B cell (primary cell): ENCODE measurements around the gene AEBP2. TPM values are rescaled to one million over a fixed set of nuclear protein-coding genes. Genes with fewer than 3 reads are reported as not detected.

ENCODE experiments used
- ATAC-seq: fragments of 200-7000 bp; cut with Tn5 transposase; one replicate; pipeline ENCODE4 v1.10.0; 2021; ENCODE audit warnings: low read depth, mild to moderate bottlenecking, moderate number of reproducible peaks, moderate library complexity
- CTCF ChIA-PET: fragments of 350-600 bp; sonication (Branson Sonifier 250); formaldehyde crosslinking; loops from one replicate; lab custom pipeline; 2021; ENCODE audit warnings: antibody characterized with exemption, inconsistent platforms; lab: Charles Lee
- POLR2A ChIA-PET: fragments of 350-600 bp; sonication (Branson Sonifier 250); formaldehyde crosslinking; loops from one replicate; lab custom pipeline; 2021; ENCODE audit warnings: antibody characterized with exemption; lab: Charles Lee
- DNase-seq: peaks from one replicate; pipeline ENCODE4 v3.0.0; 2013
- H2AFZ ChIP-seq: 2 replicates; pipeline ENCODE4 v1.6.1; 2012; ENCODE audit warnings: mild to moderate bottlenecking, low read depth, low read length; ENCODE audit not compliant: insufficient read depth, poor library complexity, severe bottlenecking
- H3K27ac ChIP-seq, 2 donors: 1 replicate in 1 of 2; 2 replicates in 1 of 2; pipeline ENCODE4 v1.5.1; 2012 to 2013; ENCODE audit warnings: low read length in 2 of 2, mild to moderate bottlenecking in 2 of 2, moderate library complexity in 1 of 2
- H3K27me3 ChIP-seq, 4 experiments: fragments of 200-600 bp in 1 of 4; sonication (generic) in 1 of 4; replicated peaks in 1 of 4; 1 replicate in 2 of 4; 2 replicates in 2 of 4; pipeline versions ENCODE4 v1.6.1 to v1.7.0; 2013 to 2016; ENCODE audit warnings: low read length in 3 of 4, mild to moderate bottlenecking in 2 of 4, mixed read lengths in 1 of 4, moderate library complexity in 1 of 4; ENCODE audit not compliant: insufficient read depth in 4 of 4, control insufficient read depth in 3 of 4; ENCODE audit errors: control extremely low read depth in 1 of 4
- H3K36me3 ChIP-seq, 2 experiments: replicated peaks in 1 of 2; 1 replicate in 1 of 2; 2 replicates in 1 of 2; pipeline versions ENCODE4 v1.6.1 to v1.7.1; 2013; ENCODE audit warnings: low read length in 1 of 2; ENCODE audit not compliant: insufficient read depth in 2 of 2, control insufficient read depth in 1 of 2; ENCODE audit errors: control extremely low read depth in 1 of 2, extremely low read depth in 1 of 2
- H3K4me1 ChIP-seq, 2 donors: fragments of 200-600 bp in 1 of 2; sonication (generic) in 1 of 2; 1 replicate in 1 of 2; 2 replicates in 1 of 2; pipeline versions ENCODE4 v1.5.1 to v1.6.1; 2013 to 2017; ENCODE audit warnings: low read length in 2 of 2; ENCODE audit not compliant: control insufficient read depth in 2 of 2, insufficient read depth in 2 of 2
- H3K4me2 ChIP-seq: replicated peaks from 2 replicates; pipeline ENCODE3; 2012; ENCODE audit warnings: mild to moderate bottlenecking, low read depth, low read length; ENCODE audit not compliant: poor library complexity, severe bottlenecking
- H3K4me3 ChIP-seq, 5 experiments: fragments of 200-600 bp in 1 of 5; sonication (generic) in 1 of 5; 1 replicate in 3 of 5; 2 replicates in 2 of 5; pipeline versions ENCODE4 v1.5.1 to v1.7.0; 2011 to 2016; ENCODE audit warnings: low read length in 4 of 5, mild to moderate bottlenecking in 4 of 5, low read depth in 2 of 5, control low read depth in 1 of 5, moderate library complexity in 1 of 5; ENCODE audit not compliant: insufficient read depth in 1 of 5; ENCODE audit errors: control extremely low read depth in 1 of 5, extremely low read depth in 1 of 5
- H3K79me2 ChIP-seq: fragments of 200-600 bp; sonication (generic); one replicate; pipeline ENCODE4 v1.6.0; 2016; ENCODE audit warnings: low read length; ENCODE audit not compliant: control insufficient read depth, insufficient read depth
- H3K9ac ChIP-seq: fragments of 200-600 bp; sonication (generic); 2 replicates; pipeline ENCODE4 v1.6.1; 2017; ENCODE audit warnings: mild to moderate bottlenecking, low read length, moderate library complexity
- H3K9me3 ChIP-seq, 3 donors: one replicate each; pipeline versions ENCODE4 v1.6.1 to v1.7.1; 2013; ENCODE audit warnings: low read length in 2 of 3; ENCODE audit not compliant: control insufficient read depth in 2 of 3, insufficient read depth in 1 of 3; ENCODE audit errors: control extremely low read depth in 1 of 3
- H4K20me1 ChIP-seq: 2 replicates; pipeline ENCODE4 v1.6.0; 2012; ENCODE audit warnings: mild to moderate bottlenecking, low read length; ENCODE audit not compliant: insufficient read depth, control insufficient read depth, poor library complexity, severe bottlenecking
- H3K27ac Mint-ChIP-seq: one replicate; pipeline ENCODE4 v1.8.0; 2021; ENCODE audit warnings: mixed read lengths
- H3K27me3 Mint-ChIP-seq: one replicate; pipeline ENCODE4 v1.8.0; 2021; ENCODE audit warnings: mixed read lengths
- H3K4me1 Mint-ChIP-seq: one replicate; pipeline ENCODE4 v1.8.0; 2021; ENCODE audit warnings: mixed read lengths
- H3K4me3 Mint-ChIP-seq: one replicate; pipeline ENCODE4 v1.8.0; 2021; ENCODE audit warnings: mixed read lengths
- H3K9me3 Mint-ChIP-seq: one replicate; pipeline ENCODE4 v1.8.0; 2022; ENCODE audit warnings: mixed read lengths; ENCODE audit not compliant: insufficient read depth
- CTCF ChIP-seq: fragments of 200-600 bp; IDR thresholded peaks from one replicate; pipeline ENCODE4 v1.8.0; 2022; ENCODE audit warnings: antibody characterized with exemption, mild to moderate bottlenecking
- EZH2 ChIP-seq: IDR thresholded peaks from 2 replicates; pipeline ENCODE4 v1.6.1; 2012; ENCODE audit warnings: borderline replicate concordance, low read depth, mild to moderate bottlenecking, moderate library complexity, low read length; ENCODE audit not compliant: insufficient read depth, poor library complexity, severe bottlenecking
- whole genome bisulfite sequencing: methylation state at CpG from one replicate; pipeline ENCODE4 v1.1.5; 2013; ENCODE audit warnings: missing lambda C conversion rate; ENCODE audit not compliant: insufficient coverage; 5-methylcytosine and 5-hydroxymethylcytosine counted together
- intact Hi-C: fragments of 100-400 bp; cut with micrococcal nuclease; formaldehyde crosslinking; loops from one replicate; pipeline ENCODE4 v1.10.0; 2022
- polyA plus RNA-seq: library from polyadenylated mRNA; depleted of rRNA; stranded (reverse); fragments of >200 nt; gene quantifications from 2 replicates; pipeline ENCODE4 v1.2.3, GENCODE V29; 2012
- total RNA-seq, 2 donors: library from RNA; stranded (reverse); fragments of 120-200 nt in 1 of 2; gene quantifications; 1 replicate in 1 of 2; 2 replicates in 1 of 2; pipeline versions ENCODE4 v1.2.3 to v1.2.4, GENCODE V29; 2013 to 2022

Gene AEBP2
- total and polyA plus RNA-seq, 2 donors (not counting 1 experiment from before 2014, with no cell fraction given) = 12.1 to 67.8 TPM

GRCh38 chr12:19496219-19496878 is 57.1 kb downstream of the AEBP2 start:
- ATAC-seq = no peak
- TF ChIP-seq CTCF = no peak
- no peak for TF ChIP-seq EZH2
- no peak overlapping the region for H3K4me3 Mint-ChIP-seq
- Histone ChIP-seq H3K27ac (no peak overlapping the region), H4K20me1 (peaks cover 5% of the 10 kb centered on the region), H2AFZ (no peak overlapping the region), H3K4me3 (no peak overlapping the region), H3K9ac (no peak overlapping the region), H3K36me3 (peaks cover 9 to 37% of the 10 kb centered on the region in 2 experiments), H3K9me3 (no peaks in the 10 kb centered on the region), H3K79me2 (peaks cover 42% of the 10 kb centered on the region), H3K4me2 (no peak overlapping the region), H3K4me1 (no peaks in the 10 kb centered on the region), H3K27me3 (no peaks in the 10 kb centered on the region)
- no peak for DNase-seq
- CTCF ChIA-PET = no interaction called here
- no peaks in the 10 kb centered on the region for H3K27me3 Mint-ChIP-seq
- no peaks in the 10 kb centered on the region for H3K9me3 Mint-ChIP-seq
- WGBS = 100% methylated on average over 1 of the region's 5 CpGs
- POLR2A ChIA-PET = interaction anchor here (0.6 kb wide), 1 partner anchor 216 kb away, joined by 4 read pairs; no protein-coding TSS in a partner anchor
- intact Hi-C loops = no loop called here
- H3K27ac Mint-ChIP-seq = no peak overlapping the region
- peaks cover 10% of the 10 kb centered on the region for H3K4me1 Mint-ChIP-seq

- peaks cover under 1% of the 10 kb centered on the region for H4K20me1 ChIP-seq
- no peak for ATAC-seq
- H3K27me3 ChIP-seq = no peaks in the 10 kb centered on the region
- Mint-ChIP-seq H3K27me3 (no peaks in the 10 kb centered on the region), H3K4me3 (no peak overlapping the region), H3K4me1 (peaks cover 2% of the 10 kb centered on the region), H3K27ac (no peak overlapping the region), H3K9me3 (no peaks in the 10 kb centered on the region)
- no peaks in the 10 kb centered on the region for H3K4me1 ChIP-seq
- no peak overlapping the region for H3K9ac ChIP-seq
- H3K9me3 ChIP-seq = no peaks in the 10 kb centered on the region
- POLR2A ChIA-PET = no interaction called here
- no peak for TF ChIP-seq EZH2
- TF ChIP-seq CTCF = no peak
- H3K4me2 ChIP-seq = no peak overlapping the region
- no peak for DNase-seq
- WGBS = no CpG with 5 or more reads among the region's 2 CpGs
- no peak overlapping the region for H3K27ac ChIP-seq
- H3K4me3 ChIP-seq = no peak overlapping the region
- CTCF ChIA-PET = no interaction called here
- intact Hi-C loops = no loop called here
- H3K79me2 ChIP-seq = peaks cover 39% of the 10 kb centered on the region
- peaks cover 10 to 40% of the 10 kb centered on the region in 2 experiments for H3K36me3 ChIP-seq
- H2AFZ ChIP-seq = no peak overlapping the region
These were observed 58.8 kb downstream of the AEBP2 start for GRCh38 chr12:19498099-19498498.
